Choroid plexus epithelial cell (primary cell): ENCODE measurements around the gene CT45A6.
"Not testable (repeated sequence)": the region's sequence is repeated elsewhere in the genome, so short reads cannot be mapped to it uniquely, and the experiment has no call there.

Experiments
- DNase-seq: peaks from one replicate; pipeline ENCODE4 v3.0.0-alpha.2; 2010; ENCODE audit warnings: low read depth
- H3K4me3 ChIP-seq: 2 replicates; pipeline ENCODE4 v1.5.1; 2011; ENCODE audit warnings: low read depth, mild to moderate bottlenecking, control low read depth, low read length, moderate library complexity

The CT45A6 gene, protein sequence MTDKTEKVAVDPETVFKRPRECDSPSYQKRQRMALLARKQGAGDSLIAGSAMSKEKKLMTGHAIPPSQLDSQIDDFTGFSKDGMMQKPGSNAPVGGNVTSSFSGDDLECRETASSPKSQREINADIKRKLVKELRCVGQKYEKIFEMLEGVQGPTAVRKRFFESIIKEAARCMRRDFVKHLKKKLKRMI

GRCh38 chrX:135802687-135803086 lies at the start of gene CT45A6:
Gene CT45A6 (minus strand): TSS chrX:135802787. CDS start chrX:135798993, 3,794 bp downstream.
- H3K4me3 ChIP-seq, DNase-seq: not testable (repeated sequence)

DNA sequence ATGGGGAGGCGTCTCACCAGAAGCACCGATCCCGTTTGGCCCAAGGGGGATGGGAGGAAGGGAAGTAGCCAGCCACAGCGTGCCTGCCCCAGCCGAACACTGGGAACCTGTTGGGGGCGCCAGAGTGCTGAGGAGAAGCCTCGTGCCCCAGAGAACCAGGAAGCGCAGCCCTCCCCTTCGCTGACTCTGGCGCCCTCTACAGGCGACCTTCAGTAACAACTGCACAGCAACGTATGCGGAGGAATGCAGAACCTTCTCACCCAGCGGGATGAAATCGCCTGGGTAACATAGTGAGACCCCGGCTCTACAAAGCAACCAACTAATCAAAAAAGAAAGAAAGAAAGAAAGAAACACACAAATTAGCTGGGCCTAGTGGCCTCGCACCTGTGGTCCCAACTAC lies 34.6 kb upstream of the CT45A6 start, which contains the start of gene CT45A7:
CT45A7 (minus strand) TSS at position 101 of the 400 bp plus-strand sequence. CDS start 3,747 bp downstream, outside the sequence.
- DNase-seq, H3K4me3 ChIP-seq: not testable (repeated sequence)

GRCh38 chrX:135819912-135820311 lies 17.3 kb upstream of the CT45A6 start, which contains the start of gene CT45A2:
Gene CT45A2 (minus strand): TSS chrX:135820012. CDS start chrX:135816265, 3,747 bp downstream.
- H3K4me3 ChIP-seq, DNase-seq: not testable (repeated sequence)

- not testable (repeated sequence) for H3K4me3 ChIP-seq, DNase-seq
Observed at GRCh38 chrX:135785403-135785802, 17.2 kb downstream of the CT45A6 start, which contains the start of gene CT45A5. Gene CT45A5 (minus strand): TSS chrX:135785503. CDS start chrX:135781729, 3,774 bp downstream.

GRCh38 chrX:135768091-135768490 lies 34.5 kb downstream of the CT45A6 start, which contains the start of gene CT45A3:
Gene CT45A3 (minus strand): TSS chrX:135768191. CDS start chrX:135764444, 3,747 bp downstream.
- not testable (repeated sequence) for DNase-seq, H3K4me3 ChIP-seq

DNA sequence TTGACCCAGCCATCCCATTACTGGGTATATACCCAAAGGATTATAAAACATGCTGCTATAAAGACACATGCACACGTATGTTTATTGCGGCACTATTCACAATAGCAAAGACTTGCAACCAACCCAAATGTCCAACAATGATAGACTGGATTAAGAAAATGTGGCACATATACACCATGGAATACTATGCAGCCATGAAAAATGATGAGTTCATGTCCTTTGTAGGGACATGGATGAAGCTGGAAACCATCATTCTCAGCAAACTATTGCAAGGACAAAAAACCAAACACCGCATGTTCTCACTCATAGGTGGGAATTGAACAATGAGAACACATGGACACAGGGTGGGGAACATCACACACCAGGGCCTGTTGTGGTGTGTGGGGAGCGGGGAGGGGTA lies 57.8 kb downstream of the CT45A6 start:
- H3K4me3 ChIP-seq, DNase-seq: not testable (repeated sequence)
